Astrocyte (in vitro differentiated cells and primary cell): ENCODE measurements around the gene RHOJ.

Experiments
- EZH2 ChIP-seq: IDR thresholded peaks from 2 replicates; pipeline ENCODE4 v1.6.1; 2012; ENCODE audit warnings: mild to moderate bottlenecking, low read length, inconsistent platforms; ENCODE audit not compliant: insufficient read depth
- TF ChIP-seq, protein P1 (sequence below): IDR thresholded peaks from 2 replicates; pipeline ENCODE4 v1.5.1; 2011; ENCODE audit warnings: low read depth, mild to moderate bottlenecking, inconsistent platforms, low read length, moderate library complexity; ENCODE audit not compliant: insufficient read depth

DNA sequence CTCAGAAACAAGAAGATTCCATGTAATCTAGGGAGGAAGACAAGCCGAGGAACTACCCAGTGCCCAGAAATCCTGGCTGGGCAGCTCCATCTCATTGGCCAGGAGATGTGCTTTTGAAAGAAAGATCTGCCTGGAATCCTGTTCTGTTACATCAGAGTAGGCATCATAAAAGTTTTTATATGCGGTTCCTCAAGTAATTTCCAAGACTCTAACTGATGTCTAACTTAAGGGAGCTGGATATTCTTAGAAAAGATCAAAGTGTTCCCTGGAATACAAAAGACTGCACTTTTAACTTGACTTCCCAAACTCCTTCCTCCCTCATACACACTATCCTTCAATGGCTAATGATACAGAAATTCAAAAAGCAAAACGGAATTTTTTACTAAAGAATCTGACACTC, 16.3 kb downstream of the RHOJ start:
- TF ChIP-seq, protein P1, sequence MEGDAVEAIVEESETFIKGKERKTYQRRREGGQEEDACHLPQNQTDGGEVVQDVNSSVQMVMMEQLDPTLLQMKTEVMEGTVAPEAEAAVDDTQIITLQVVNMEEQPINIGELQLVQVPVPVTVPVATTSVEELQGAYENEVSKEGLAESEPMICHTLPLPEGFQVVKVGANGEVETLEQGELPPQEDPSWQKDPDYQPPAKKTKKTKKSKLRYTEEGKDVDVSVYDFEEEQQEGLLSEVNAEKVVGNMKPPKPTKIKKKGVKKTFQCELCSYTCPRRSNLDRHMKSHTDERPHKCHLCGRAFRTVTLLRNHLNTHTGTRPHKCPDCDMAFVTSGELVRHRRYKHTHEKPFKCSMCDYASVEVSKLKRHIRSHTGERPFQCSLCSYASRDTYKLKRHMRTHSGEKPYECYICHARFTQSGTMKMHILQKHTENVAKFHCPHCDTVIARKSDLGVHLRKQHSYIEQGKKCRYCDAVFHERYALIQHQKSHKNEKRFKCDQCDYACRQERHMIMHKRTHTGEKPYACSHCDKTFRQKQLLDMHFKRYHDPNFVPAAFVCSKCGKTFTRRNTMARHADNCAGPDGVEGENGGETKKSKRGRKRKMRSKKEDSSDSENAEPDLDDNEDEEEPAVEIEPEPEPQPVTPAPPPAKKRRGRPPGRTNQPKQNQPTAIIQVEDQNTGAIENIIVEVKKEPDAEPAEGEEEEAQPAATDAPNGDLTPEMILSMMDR: no peak
- no peak for TF ChIP-seq EZH2
